GM18867 (cell line): ENCODE results near the gene MYRF.
A peak's percentile ranks its signal among the peaks of the same experiment; 100 is the strongest.

Source experiments
- ATAC-seq: cut with Tn5 transposase; IDR thresholded peaks from one replicate; pipeline ENCODE4 v1.9.1; 2021; ENCODE audit warnings: mild to moderate bottlenecking, moderate library complexity; ENCODE audit not compliant: unreplicated experiment

MYRF gene

GRCh38 chr11:61774411-61774810 lies 22.0 kb downstream of the MYRF start:
- no peak for ATAC-seq

GRCh38 chr11:61775106-61775505 lies 22.7 kb downstream of the MYRF start:
- ATAC-seq = no peak

DNA sequence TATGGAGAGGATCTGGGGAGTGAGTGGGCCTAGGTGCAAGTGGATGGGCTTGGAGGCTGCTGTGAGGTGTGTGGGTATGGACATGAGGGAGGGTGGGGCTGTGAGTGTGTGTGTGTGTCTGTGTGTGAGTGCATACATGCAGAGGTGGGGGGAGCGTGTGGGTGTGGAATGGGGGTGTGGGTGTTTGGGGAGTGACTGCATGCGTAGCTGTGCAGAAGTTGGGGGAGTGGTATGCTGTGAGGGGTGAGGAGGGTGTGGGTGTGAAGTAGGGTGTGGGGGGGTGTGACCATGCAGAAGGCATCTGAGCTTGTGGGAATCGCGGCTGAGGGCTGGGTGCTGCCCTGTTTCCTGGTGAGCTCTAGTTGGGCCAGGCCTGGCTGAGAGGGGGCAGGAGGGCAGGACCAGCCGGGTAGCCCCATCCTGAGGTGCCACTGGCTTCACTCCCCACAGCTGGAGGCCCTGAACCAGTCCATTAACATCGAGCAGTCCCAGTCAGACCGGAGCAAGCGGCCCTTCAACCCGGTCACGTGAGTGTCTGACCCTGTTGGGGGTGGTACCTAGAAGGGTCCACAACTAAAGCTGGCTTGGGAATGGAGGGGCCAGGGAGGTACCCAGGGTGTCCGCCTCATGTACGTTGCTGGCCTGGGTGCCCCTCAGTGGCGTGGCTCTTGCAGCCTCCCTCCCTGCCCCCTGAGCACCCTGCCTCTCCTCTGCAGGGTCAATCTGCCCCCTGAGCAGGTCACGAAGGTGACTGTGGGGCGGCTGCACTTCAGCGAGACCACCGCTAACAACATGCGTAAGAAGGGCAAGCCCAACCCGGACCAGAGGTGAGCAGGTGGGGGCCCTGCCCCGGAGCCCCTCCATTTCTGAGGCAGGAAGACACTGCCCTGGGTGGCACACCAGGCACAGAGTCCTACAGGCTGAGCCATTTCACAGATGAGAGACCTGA lies 23.4 kb downstream of the MYRF start:
- ATAC-seq = no peak

DNA sequence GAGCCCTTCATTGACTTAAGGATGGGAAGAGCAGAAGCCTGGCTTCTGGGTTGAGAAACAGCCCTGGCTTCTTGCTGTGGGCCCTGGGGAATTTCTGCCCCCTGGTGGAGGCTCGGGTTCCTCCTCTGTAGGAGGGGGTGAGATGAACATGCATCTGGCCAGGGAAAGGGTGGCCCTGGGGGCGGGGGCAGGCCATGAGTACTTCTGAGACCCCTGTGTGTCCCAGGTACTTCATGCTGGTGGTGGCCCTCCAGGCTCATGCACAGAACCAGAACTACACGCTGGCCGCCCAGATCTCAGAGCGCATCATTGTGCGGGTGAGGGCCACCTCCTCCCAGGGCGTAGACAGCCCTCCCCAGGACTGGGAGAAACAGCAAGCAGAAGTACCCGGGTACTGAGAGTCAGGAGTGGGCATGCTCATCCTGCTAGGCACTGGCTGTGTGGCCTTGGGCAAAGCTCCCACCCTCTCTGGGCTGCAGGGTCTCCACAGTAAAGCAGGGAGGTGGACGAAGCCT lies 24.2 kb downstream of the MYRF start:
- ATAC-seq = no peak

GRCh38 chr11:61777234-61778090 lies 25.0 kb downstream of the MYRF start:
- no peak for ATAC-seq

DNA sequence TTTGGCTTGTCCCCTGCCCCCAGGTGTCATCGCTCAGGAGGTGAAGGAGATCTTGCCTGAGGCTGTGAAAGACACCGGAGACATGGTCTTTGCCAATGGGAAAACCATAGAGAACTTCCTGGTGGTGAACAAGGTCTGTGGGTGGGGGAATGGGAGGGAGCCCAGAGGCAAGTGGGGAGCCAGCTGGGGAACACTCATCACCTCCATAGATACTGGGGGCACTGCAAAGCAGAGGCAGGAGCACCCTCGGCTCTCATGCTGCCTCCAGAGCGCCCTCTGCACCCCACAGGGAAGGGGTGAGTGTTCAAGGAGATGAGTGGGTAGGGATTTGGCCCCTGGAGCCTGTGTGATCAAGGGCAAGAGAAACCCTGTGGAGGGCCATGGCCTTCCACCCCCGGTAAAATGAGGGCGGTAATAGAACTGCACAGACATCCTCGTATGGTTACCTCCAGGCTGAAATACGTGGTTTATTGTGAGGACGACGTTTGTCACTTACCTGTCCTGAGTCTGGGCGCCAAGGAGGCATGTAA lies 26.0 kb downstream of the MYRF start:
- ATAC-seq = no peak

DNA sequence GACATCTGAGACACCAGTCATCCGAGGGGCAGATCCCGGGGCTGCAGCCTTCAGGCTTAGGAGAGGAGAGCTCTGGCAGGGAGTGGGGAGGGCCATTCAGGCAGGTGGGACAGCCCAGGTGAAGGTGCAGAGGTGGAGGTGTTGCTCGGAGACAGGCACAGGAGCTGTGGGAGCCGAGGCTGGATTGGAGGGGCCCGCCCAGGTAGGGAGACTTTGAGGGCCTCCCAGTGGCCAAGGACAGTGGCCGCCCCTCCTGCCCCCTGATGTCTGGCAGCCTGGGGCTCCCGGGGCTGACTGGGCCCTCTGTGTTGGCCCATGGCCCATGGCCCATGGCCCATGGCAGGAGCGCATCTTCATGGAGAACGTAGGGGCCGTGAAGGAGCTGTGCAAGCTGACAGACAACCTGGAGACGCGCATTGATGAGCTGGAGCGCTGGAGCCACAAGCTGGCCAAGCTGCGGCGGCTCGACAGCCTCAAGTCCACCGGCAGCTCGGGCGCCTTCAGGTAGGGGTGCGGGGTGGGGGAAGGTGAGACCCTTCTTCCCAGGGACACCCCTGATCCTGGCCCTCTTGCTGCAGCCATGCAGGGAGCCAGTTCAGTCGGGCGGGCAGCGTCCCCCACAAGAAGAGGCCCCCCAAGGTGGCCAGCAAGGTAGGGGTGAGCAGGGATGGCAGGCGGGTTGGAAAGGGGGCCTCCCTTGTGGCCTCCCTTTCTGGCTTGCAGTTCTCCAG lies 26.6 kb downstream of the MYRF start:
- no peak for ATAC-seq

DNA sequence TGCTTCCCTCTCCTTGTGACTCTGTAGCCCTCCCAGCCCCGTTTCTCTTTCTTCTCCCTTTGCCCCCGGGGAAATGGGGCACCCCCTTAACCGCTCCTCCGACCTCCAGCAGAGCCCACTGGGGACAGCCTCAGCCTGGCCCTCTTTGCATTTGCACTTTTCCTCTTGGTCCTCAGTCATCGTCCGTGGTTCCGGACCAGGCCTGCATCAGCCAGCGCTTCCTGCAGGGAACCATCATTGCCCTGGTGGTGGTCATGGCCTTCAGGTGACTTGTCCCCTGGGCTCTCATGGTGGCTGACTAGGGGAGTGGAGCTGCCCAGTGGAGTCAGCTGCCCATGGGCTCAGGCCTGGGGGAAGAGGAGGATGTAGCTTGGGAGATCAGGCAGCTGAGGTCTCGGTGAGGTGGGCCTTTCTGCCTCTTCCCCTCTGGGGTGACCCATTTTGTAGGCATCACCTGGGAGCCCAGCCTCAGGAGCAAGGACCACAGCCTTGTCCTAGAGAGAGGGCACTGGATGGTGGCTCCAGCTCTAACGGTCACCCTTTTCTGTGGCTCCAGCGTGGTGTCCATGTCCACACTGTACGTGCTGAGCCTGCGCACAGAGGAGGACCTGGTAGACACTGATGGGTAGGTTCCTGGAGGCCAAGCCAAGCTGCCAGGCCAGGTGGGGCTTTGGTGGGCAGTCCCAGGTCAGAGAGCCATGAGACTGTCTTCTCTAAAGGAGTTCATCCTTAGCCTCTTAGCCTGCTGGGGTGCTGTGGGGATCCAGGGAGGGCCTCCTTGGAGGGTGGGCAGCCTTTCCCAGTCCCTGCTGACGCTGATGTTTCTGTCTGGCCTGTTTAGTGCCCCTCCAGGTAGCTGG lies 27.5 kb downstream of the MYRF start:
- ATAC-seq = no peak

DNA sequence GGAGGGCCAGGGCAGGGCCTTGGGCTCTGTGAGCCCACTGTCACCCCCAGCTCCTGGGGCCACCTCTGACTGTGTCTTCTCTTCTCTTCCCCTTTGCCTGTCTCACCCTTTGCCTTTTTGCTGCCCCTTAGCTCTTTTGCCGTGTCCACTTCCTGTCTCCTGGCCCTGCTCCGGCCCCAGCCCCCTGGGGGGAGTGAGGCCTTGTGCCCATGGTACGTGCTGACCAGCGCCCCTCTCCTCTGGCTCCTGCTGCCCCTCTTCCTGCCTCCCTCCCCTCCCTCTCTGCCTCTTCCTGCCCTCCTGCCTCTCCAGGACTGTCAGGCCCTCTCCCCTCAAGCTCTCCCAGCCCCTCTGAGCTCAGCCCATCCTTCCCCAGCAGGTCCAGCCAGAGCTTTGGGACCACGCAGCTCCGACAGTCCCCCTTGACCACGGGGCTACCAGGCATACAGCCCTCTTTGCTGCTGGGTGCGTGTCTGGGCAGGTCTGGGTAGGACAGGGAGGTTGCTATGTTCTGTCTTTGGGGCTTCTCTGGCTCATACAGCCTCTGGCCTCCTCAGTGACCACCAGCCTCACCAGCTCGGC lies 28.2 kb downstream of the MYRF start:
- ATAC-seq = no peak

GRCh38 chr11:61781585-61781984 lies 29.1 kb downstream of the MYRF start:
- no peak for ATAC-seq

DNA sequence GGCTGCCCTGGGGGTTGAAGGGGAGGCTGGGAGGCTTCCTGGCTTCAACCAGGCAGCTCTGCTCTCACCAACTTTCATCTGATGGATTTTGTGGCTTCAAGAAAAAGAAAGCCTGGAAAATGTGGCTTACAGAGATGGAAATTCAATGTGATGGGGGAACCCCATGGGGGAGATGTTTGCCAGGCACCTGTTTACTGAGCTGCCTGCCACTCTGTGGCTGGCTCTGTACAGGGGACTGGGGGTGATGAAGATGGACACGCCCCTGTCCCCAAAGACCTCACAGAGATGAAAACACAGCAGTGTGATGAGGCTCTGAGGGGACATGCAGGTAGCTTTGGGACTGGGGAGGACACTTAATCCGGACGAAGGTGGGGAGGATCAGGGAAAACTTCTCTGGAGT lies 29.9 kb downstream of the MYRF start:
- ATAC-seq = no peak

GRCh38 chr11:61782841-61783240 lies 30.4 kb downstream of the MYRF start:
- no peak for ATAC-seq

DNA sequence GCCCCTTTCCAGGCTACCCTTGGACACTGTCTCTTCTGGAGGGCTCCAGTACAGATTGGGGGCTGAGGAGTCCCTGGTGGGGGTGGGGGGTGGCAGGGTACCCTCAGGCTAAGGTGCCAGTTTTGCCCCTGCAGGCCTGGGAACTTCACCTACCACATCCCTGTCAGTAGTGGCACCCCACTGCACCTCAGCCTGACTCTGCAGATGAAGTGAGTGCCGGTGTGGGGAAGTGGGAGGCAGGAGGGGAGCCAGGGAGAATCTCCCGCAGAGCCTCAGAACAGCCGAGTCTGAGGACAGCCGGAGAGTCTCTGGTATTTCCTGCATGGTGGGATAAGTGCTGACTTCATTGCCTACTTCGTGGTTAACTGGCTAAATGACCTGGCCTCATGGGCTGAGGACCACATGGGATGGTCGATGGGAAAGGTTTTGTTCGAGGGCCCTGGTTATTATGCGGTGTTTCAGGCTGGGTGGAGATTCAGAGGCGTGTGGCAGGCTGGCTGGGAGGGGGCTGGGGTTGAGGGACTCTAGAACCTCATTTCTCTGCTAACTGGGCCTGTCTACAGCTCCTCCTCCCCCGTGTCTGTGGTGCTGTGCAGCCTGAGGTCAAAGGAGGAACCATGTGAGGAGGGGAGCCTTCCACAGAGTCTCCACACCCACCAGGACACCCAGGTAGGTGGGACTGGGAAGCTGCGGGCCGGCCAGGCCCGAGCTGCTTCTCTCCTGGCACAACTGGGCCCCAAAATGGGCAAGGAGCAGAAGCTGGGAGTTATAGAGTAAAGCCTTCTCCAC lies 31.5 kb downstream of the MYRF start:
- ATAC-seq = no peak

GRCh38 chr11:61784506-61784805 lies 32.0 kb downstream of the MYRF start:
- ATAC-seq = no peak

GRCh38 chr11:61785837-61786402 lies 33.5 kb downstream of the MYRF start:
- no peak for ATAC-seq

DNA sequence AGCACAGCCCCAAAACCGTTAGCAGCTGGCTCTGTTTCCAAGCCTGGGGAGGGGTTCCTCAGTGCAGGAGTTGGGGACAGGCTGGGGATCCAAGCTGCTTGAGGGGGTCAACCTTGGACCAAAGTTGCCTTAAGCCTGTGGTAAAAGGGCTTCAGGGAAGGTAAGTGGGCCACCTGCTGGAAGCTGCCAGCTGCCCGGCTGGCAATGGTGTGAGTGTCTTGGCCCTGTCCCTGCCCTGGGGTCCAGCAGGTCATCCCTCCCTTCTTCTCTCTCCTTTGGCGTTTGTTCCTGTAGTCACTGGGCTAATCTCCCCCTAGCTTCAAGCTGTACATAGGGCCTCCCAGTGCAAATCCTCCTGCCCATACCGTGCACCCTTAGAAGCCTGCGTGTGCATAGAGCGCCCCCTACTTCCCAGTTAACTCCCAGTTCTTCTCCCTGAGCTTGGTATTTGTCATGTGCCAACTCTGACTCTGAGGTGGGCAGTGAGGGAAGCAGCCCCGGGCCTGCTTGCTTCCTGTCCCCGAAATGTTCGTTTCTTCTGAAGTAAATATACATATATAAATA lies 35.6 kb downstream of the MYRF start:
- no peak for ATAC-seq

- ATAC-seq = peak; percentile 32
Observed at GRCh38 chr11:61791737-61792309, 39.4 kb downstream of the MYRF start.
